Keratinocyte (primary cell): ENCODE measurements around the gene SLC9C2. TPM values are rescaled to one million over a fixed set of nuclear protein-coding genes. Genes with fewer than 3 reads are reported as not detected.

Source experiments
- DNase-seq: peaks from one replicate; pipeline ENCODE4 v3.0.0-alpha.2; 2011; ENCODE audit warnings: low read depth, missing footprints, low spot score
- FAIRE-seq: peaks from 2 replicates; lab custom pipeline; 2011; peaks lifted over from hg19 to GRCh38; lab: Jason Lieb, UNC
- H2AFZ ChIP-seq: 2 replicates; pipeline ENCODE4 v1.6.0; 2012; ENCODE audit warnings: low read length, control low read depth, inconsistent platforms; ENCODE audit not compliant: control insufficient read depth
- H3K27ac ChIP-seq: 2 replicates; pipeline ENCODE4 v1.5.1; 2011; ENCODE audit warnings: low read length; ENCODE audit not compliant: control insufficient read depth, insufficient read depth
- H3K27me3 ChIP-seq: 3 replicates; pipeline ENCODE4 v1.6.0; 2011; ENCODE audit warnings: low read length; ENCODE audit not compliant: control insufficient read depth, insufficient read depth; ENCODE audit errors: extremely low read depth
- H3K36me3 ChIP-seq, 2 experiments: 2 replicates in 1 of 2; 3 replicates in 1 of 2; pipeline ENCODE4 v1.5.1; 2011; ENCODE audit warnings: low read length in 2 of 2, mild to moderate bottlenecking in 1 of 2; ENCODE audit not compliant: control insufficient read depth in 2 of 2, insufficient read depth in 2 of 2; ENCODE audit errors: extremely low read depth in 1 of 2
- H3K4me1 ChIP-seq: 3 replicates; pipeline ENCODE4 v1.5.1; 2011; ENCODE audit warnings: low read length; ENCODE audit not compliant: control insufficient read depth, insufficient read depth; ENCODE audit errors: extremely low read depth
- H3K4me2 ChIP-seq: 3 replicates; pipeline ENCODE4 v1.6.0; 2011; ENCODE audit warnings: low read depth, low read length; ENCODE audit not compliant: control insufficient read depth, insufficient read depth; ENCODE audit errors: extremely low read depth
- H3K4me3 ChIP-seq, 3 experiments: fragments of 200-600 bp in 1 of 3; sonication (generic) in 1 of 3; 2 replicates in 2 of 3; 3 replicates in 1 of 3; pipeline ENCODE4 v1.5.1; 2011 to 2016; ENCODE audit warnings: low read length in 3 of 3, mild to moderate bottlenecking in 3 of 3, control low read depth in 2 of 3, inconsistent platforms in 1 of 3, low read depth in 1 of 3, mixed read lengths in 1 of 3, mixed run types in 1 of 3, moderate library complexity in 1 of 3; ENCODE audit not compliant: control insufficient read depth in 2 of 3, insufficient read depth in 2 of 3; ENCODE audit errors: extremely low read depth in 1 of 3
- H3K79me2 ChIP-seq: 2 replicates; pipeline ENCODE4 v1.6.0; 2012; ENCODE audit warnings: low read length; ENCODE audit not compliant: control insufficient read depth, insufficient read depth
- H3K9ac ChIP-seq: 3 replicates; pipeline ENCODE4 v1.6.0; 2011; ENCODE audit warnings: low read length; ENCODE audit not compliant: control insufficient read depth, insufficient read depth; ENCODE audit errors: extremely low read depth
- H3K9me1 ChIP-seq: 3 replicates; pipeline ENCODE4 v1.6.0; 2011; ENCODE audit warnings: low read length; ENCODE audit not compliant: control insufficient read depth, insufficient read depth; ENCODE audit errors: extremely low read depth
- H3K9me3 ChIP-seq: 2 replicates; pipeline ENCODE4 v1.5.1; 2012; ENCODE audit warnings: low read depth, low read length; ENCODE audit not compliant: control insufficient read depth
- H4K20me1 ChIP-seq: 3 replicates; pipeline ENCODE4 v1.6.0; 2011; ENCODE audit warnings: low read length; ENCODE audit not compliant: control insufficient read depth, insufficient read depth; ENCODE audit errors: extremely low read depth
- CTCF ChIP-seq, 3 experiments: IDR thresholded peaks in 1 of 3; conservative IDR thresholded peaks in 1 of 3; optimal IDR thresholded peaks in 1 of 3; 2 replicates in 2 of 3; 3 replicates in 1 of 3; pipeline versions ENCODE3 to v1.5.1; 2011; ENCODE audit warnings: low read length in 3 of 3, mild to moderate bottlenecking in 3 of 3, moderate library complexity in 2 of 3, control low read depth in 1 of 3, inconsistent platforms in 1 of 3; ENCODE audit not compliant: insufficient read depth in 2 of 3; ENCODE audit errors: extremely low read depth in 1 of 3
- EZH2 ChIP-seq: IDR thresholded peaks from one replicate; pipeline ENCODE4 v1.6.1; 2012; ENCODE audit warnings: inconsistent platforms, mild to moderate bottlenecking, low read length, moderate library complexity
- dilution Hi-C: fragments of 300-500 bp; cut with MboI; formaldehyde crosslinking; loops from one replicate; pipeline ENCODE4 v1.7.0; 2020; ENCODE audit warnings: low sequenced_read_pairs; ENCODE audit not compliant: extremely low pct_ligation_motif_present
- polyA minus RNA-seq, 3 experiments: library from RNA; depleted of rRNA, polyadenylated mRNA; stranded (reverse); fragments of >200 nt; gene quantifications; 1 replicate in 1 of 3; 2 replicates in 1 of 3; 3 replicates in 1 of 3; pipeline ENCODE4 v1.2.3, GENCODE V29; 2011
- polyA plus RNA-seq, 5 experiments: library from polyadenylated mRNA; depleted of rRNA in 3 of 5; stranded (reverse) in 3 of 5; stranded (forward) in 1 of 5; unstranded in 1 of 5; fragments of >200 nt; gene quantifications; 1 replicate in 1 of 5; 2 replicates in 3 of 5; 3 replicates in 1 of 5; pipeline versions ENCODE4 v1.2.1 to v1.2.3, GENCODE V29; 2011 to 2012; ENCODE audit warnings: missing spikeins in 2 of 5, low read depth in 1 of 5, low replicate concordance in 1 of 5

Gene SLC9C2
- polyA plus RNA-seq (not detected in 3 replicates), polyA minus RNA-seq (not detected in 3 replicates)
- polyA plus RNA-seq (2011; ENCODE audit: low read depth), result not detected
- not detected in 2 replicates for polyA plus RNA-seq (2011; cell fraction: cytosol; rRNA removed)
- not detected in 2 replicates for polyA plus RNA-seq (2011; cell fraction: nucleus; rRNA removed)
- polyA plus RNA-seq (2012; ENCODE audit: low replicate concordance), result not detected in 2 replicates
- polyA minus RNA-seq (2011; cell fraction: cytosol; rRNA and poly(A)+ RNA removed), result not detected
- polyA minus RNA-seq (2011; cell fraction: nucleus; rRNA and poly(A)+ RNA removed), result not detected in 2 replicates

- no peaks in the 10 kb centered on the region for H3K9me3 ChIP-seq
- H3K9me1 ChIP-seq, result no peaks in the 10 kb centered on the region
- no peak within 1 kb of the TSS for H3K9ac ChIP-seq
- H3K27ac ChIP-seq, result no peak within 1 kb of the TSS
- peak within 1 kb of the TSS in 1 of 3 experiments; percentile 13 for H3K4me3 ChIP-seq
- no peaks in the 10 kb centered on the region for H4K20me1 ChIP-seq
- H3K4me1 ChIP-seq, result no peaks in the 10 kb centered on the region
- H3K36me3 ChIP-seq, result no peaks in the 10 kb centered on the region
- H3K27me3 ChIP-seq, result no peaks in the 10 kb centered on the region
- no peaks in the 10 kb centered on the region for H3K79me2 ChIP-seq
- H3K4me2 ChIP-seq, result peak within 1 kb of the TSS; percentile 29
- no peak for DNase-seq
- no peak for FAIRE-seq
- dilution Hi-C loops, result no loop called here
- H2AFZ ChIP-seq, result no peak within 1 kb of the TSS
- TF ChIP-seq CTCF (optimal IDR thresholded peaks at IDR 0.05 in 1 of 3, IDR thresholded peaks at IDR 0.05 in 1 of 3, conservative IDR thresholded peaks at IDR 0.05 in 1 of 3; ENCODE audit: extremely low read depth in 1 of 3, insufficient read depth in 2 of 3, low read length in 3 of 3) (no peak), EZH2 (no peak)
Measured at GRCh38 chr1:173603056-173603591, at the start of gene SLC9C2. Gene SLC9C2 (minus strand): TSS chr1:173603072. CDS start chr1:173601776, 1,296 bp downstream.

- DNase-seq (no peak), FAIRE-seq (no peak)
- Histone ChIP-seq H3K9me1 (no peaks in the 10 kb centered on the region), H3K4me3 (no peak overlapping the region), H3K4me2 (no peak overlapping the region), H2AFZ (no peak overlapping the region), H3K27ac (no peak overlapping the region), H4K20me1 (no peaks in the 10 kb centered on the region), H3K36me3 (no peaks in the 10 kb centered on the region), H3K79me2 (no peaks in the 10 kb centered on the region), H3K9ac (no peak overlapping the region), H3K9me3 (no peaks in the 10 kb centered on the region), H3K27me3 (no peaks in the 10 kb centered on the region), H3K4me1 (no peaks in the 10 kb centered on the region)
- no peak for TF ChIP-seq CTCF (optimal IDR thresholded peaks at IDR 0.05 in 1 of 3, IDR thresholded peaks at IDR 0.05 in 1 of 3, conservative IDR thresholded peaks at IDR 0.05 in 1 of 3; ENCODE audit: extremely low read depth in 1 of 3, insufficient read depth in 2 of 3, low read length in 3 of 3)
- no peak for TF ChIP-seq EZH2
- dilution Hi-C loops, result no loop called here
Measured at GRCh38 chr1:173648880-173649605, 46.2 kb upstream of the SLC9C2 start.
